DOHH2 (cell line): Measurements from ENCODE around the gene PCDH9.

Experiments used
- EZH2phosphoT487 ChIP-seq: fragments of 200-600 bp; sonication (generic); IDR thresholded peaks from 2 replicates; pipeline ENCODE4 v1.6.1; 2017; ENCODE audit warnings: borderline replicate concordance, mild to moderate bottlenecking, antibody characterized with exemption, low read length, moderate library complexity, mixed read lengths
- TF ChIP-seq, protein P1 (sequence below): fragments of 200-600 bp; sonication (generic); IDR thresholded peaks from one replicate; pipeline ENCODE4 v1.5.1; 2014; ENCODE audit warnings: antibody characterized with exemption, mild to moderate bottlenecking, low read depth, low read length; ENCODE audit not compliant: poor library complexity, severe bottlenecking

DNA sequence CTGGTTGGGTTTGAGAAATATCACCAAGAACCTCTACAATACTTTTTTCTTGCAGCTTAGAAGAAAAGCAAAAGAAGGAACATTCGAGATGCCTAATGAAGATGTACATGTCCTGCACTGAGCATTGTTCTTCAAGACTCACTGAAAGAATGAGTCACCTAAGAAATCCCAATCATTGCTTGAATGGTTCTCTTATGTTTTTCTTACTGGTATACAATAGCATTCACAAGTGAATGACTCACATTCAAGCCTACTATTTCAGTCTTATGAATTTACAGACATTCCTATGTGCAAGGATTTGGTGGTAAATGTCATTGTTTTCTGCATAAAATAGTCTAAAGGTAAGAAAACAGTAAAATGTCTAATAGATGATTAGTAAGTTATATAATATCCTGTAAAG lies 594.6 kb downstream of the PCDH9 start:
- TF ChIP-seq, protein P1, sequence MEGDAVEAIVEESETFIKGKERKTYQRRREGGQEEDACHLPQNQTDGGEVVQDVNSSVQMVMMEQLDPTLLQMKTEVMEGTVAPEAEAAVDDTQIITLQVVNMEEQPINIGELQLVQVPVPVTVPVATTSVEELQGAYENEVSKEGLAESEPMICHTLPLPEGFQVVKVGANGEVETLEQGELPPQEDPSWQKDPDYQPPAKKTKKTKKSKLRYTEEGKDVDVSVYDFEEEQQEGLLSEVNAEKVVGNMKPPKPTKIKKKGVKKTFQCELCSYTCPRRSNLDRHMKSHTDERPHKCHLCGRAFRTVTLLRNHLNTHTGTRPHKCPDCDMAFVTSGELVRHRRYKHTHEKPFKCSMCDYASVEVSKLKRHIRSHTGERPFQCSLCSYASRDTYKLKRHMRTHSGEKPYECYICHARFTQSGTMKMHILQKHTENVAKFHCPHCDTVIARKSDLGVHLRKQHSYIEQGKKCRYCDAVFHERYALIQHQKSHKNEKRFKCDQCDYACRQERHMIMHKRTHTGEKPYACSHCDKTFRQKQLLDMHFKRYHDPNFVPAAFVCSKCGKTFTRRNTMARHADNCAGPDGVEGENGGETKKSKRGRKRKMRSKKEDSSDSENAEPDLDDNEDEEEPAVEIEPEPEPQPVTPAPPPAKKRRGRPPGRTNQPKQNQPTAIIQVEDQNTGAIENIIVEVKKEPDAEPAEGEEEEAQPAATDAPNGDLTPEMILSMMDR, result no peak
- TF ChIP-seq EZH2phosphoT487, result no peak
